H9 (cell line): ENCODE data around the gene AMER1. TPM values are rescaled to one million over a fixed set of nuclear protein-coding genes. Genes with fewer than 3 reads are reported as not detected.
"Not testable (repeated sequence)": the region's sequence is repeated elsewhere in the genome, so short reads cannot be mapped to it uniquely, and the experiment has no call there.

Experiments
- DNase-seq: peaks from one replicate; pipeline ENCODE4 v3.0.0-alpha.2; 2017
- H2AFZ ChIP-seq: one replicate; pipeline ENCODE4 v1.6.1; 2013; ENCODE audit warnings: mild to moderate bottlenecking, low read length, control low read depth, moderate library complexity
- H2AK5ac ChIP-seq: 2 replicates; pipeline ENCODE4 v1.6.1; 2013; ENCODE audit warnings: low read length, control low read depth, mixed read lengths; ENCODE audit not compliant: insufficient read length
- H2BK120ac ChIP-seq: one replicate; pipeline ENCODE4 v1.6.1; 2013; ENCODE audit warnings: low read depth, mild to moderate bottlenecking, low read length, control low read depth, inconsistent platforms; ENCODE audit not compliant: poor library complexity, severe bottlenecking
- H2BK12ac ChIP-seq: 2 replicates; pipeline ENCODE4 v1.6.1; 2013; ENCODE audit warnings: low read length, control low read depth, mixed read lengths, low read depth; ENCODE audit not compliant: insufficient read length
- H2BK15ac ChIP-seq: 2 replicates; pipeline ENCODE4 v1.6.1; 2013; ENCODE audit warnings: low read depth, low read length, control low read depth
- H2BK20ac ChIP-seq: one replicate; pipeline ENCODE4 v1.6.1; 2013; ENCODE audit warnings: low read depth, mild to moderate bottlenecking, low read length, control low read depth, inconsistent platforms; ENCODE audit not compliant: poor library complexity, severe bottlenecking
- H2BK5ac ChIP-seq: 2 replicates; pipeline ENCODE4 v1.6.1; 2013; ENCODE audit warnings: low read length, control low read depth, mixed read lengths; ENCODE audit not compliant: insufficient read length
- H3K14ac ChIP-seq: 2 replicates; pipeline ENCODE4 v1.6.1; 2013; ENCODE audit warnings: low read length, control low read depth; ENCODE audit not compliant: insufficient read depth
- H3K18ac ChIP-seq: 2 replicates; pipeline ENCODE4 v1.6.1; 2013; ENCODE audit warnings: low read depth, mild to moderate bottlenecking, mixed read lengths, low read length, control low read depth; ENCODE audit not compliant: insufficient read length
- H3K23ac ChIP-seq: 2 replicates; pipeline ENCODE4 v1.6.1; 2013; ENCODE audit warnings: low read length, control low read depth, mixed read lengths, low read depth; ENCODE audit not compliant: insufficient read length
- H3K23me2 ChIP-seq: 2 replicates; pipeline ENCODE4 v1.6.1; 2013; ENCODE audit warnings: low read depth, mild to moderate bottlenecking, mixed read lengths, low read length, control low read depth; ENCODE audit not compliant: insufficient read length, poor library complexity, severe bottlenecking
- H3K27ac ChIP-seq: 2 replicates; pipeline ENCODE4 v1.5.1; 2013; ENCODE audit warnings: low read length, control low read depth, mixed read lengths, low read depth; ENCODE audit not compliant: insufficient read length
- H3K27me3 ChIP-seq: 2 replicates; pipeline ENCODE4 v1.6.1; 2013; ENCODE audit warnings: low read length, control low read depth, inconsistent platforms; ENCODE audit not compliant: insufficient read depth
- H3K4ac ChIP-seq: 2 replicates; pipeline ENCODE4 v1.6.1; 2013; ENCODE audit warnings: low read depth, mild to moderate bottlenecking, control low read depth, inconsistent platforms, low read length, moderate library complexity
- H3K4me1 ChIP-seq: 2 replicates; pipeline ENCODE4 v1.6.1; 2013; ENCODE audit warnings: low read length, control low read depth, inconsistent platforms; ENCODE audit not compliant: insufficient read depth
- H3K4me2 ChIP-seq: 2 replicates; pipeline ENCODE4 v1.6.1; 2013; ENCODE audit warnings: low read length, control low read depth, mixed read lengths; ENCODE audit not compliant: insufficient read length, insufficient read depth
- H3K56ac ChIP-seq: 2 replicates; pipeline ENCODE4 v1.6.1; 2013; ENCODE audit warnings: low read depth, mild to moderate bottlenecking, mixed read lengths, low read length, control low read depth; ENCODE audit not compliant: insufficient read length
- H3K79me1 ChIP-seq: 2 replicates; pipeline ENCODE4 v1.6.1; 2013; ENCODE audit warnings: low read depth, mild to moderate bottlenecking, moderate library complexity, low read length, control low read depth, inconsistent platforms; ENCODE audit not compliant: insufficient read depth, poor library complexity, severe bottlenecking
- H3K79me2 ChIP-seq: 2 replicates; pipeline ENCODE4 v1.6.1; 2013; ENCODE audit warnings: low read length, control low read depth, inconsistent platforms; ENCODE audit not compliant: insufficient read depth
- H3K9ac ChIP-seq: 2 replicates; pipeline ENCODE4 v1.6.1; 2013; ENCODE audit warnings: low read length, control low read depth, mixed read lengths; ENCODE audit not compliant: insufficient read length; ENCODE audit errors: extremely low read depth
- H3K9me3 ChIP-seq: one replicate; pipeline ENCODE4 v1.6.1; 2013; ENCODE audit warnings: low read depth, low read length, inconsistent platforms; ENCODE audit not compliant: control insufficient read depth
- H3T11ph ChIP-seq: one replicate; pipeline ENCODE4 v1.6.1; 2013; ENCODE audit warnings: mild to moderate bottlenecking, low read length, control low read depth, inconsistent platforms
- H4K20me1 ChIP-seq: one replicate; pipeline ENCODE4 v1.6.1; 2013; ENCODE audit not compliant: control insufficient read depth, insufficient read length, insufficient read depth
- H4K5ac ChIP-seq: 2 replicates; pipeline ENCODE4 v1.6.1; 2013; ENCODE audit warnings: low read depth, mild to moderate bottlenecking, mixed read lengths, low read length, control low read depth; ENCODE audit not compliant: insufficient read length
- H4K8ac ChIP-seq: replicated peaks from 2 replicates; pipeline ENCODE4 v1.6.1; 2013; ENCODE audit warnings: low read length, control low read depth, mixed read lengths, low read depth; ENCODE audit not compliant: insufficient read length
- H4K91ac ChIP-seq: 2 replicates; pipeline ENCODE4 v1.6.1; 2013; ENCODE audit warnings: low read depth, mild to moderate bottlenecking, moderate library complexity, mixed read lengths, low read length, control low read depth; ENCODE audit not compliant: insufficient read length
- H3K27ac Mint-ChIP-seq, 3 experiments: 2 replicates in 2 of 3; 3 replicates in 1 of 3; pipeline ENCODE4 v1.8.0; 2020 to 2021; ENCODE audit warnings: mixed read lengths in 3 of 3, mild to moderate bottlenecking in 1 of 3, moderate library complexity in 1 of 3
- H3K27me3 Mint-ChIP-seq: 2 replicates; pipeline ENCODE4 v1.8.0; 2021; ENCODE audit warnings: low read depth, mild to moderate bottlenecking, moderate library complexity, mixed read lengths
- H3K36me3 Mint-ChIP-seq, 3 experiments: 2 replicates in 2 of 3; 3 replicates in 1 of 3; pipeline ENCODE4 v1.8.0; 2020 to 2021; ENCODE audit warnings: low read depth in 3 of 3, mixed read lengths in 3 of 3; ENCODE audit not compliant: insufficient read depth in 1 of 3
- H3K4me1 Mint-ChIP-seq, 2 experiments: 2 replicates each; pipeline ENCODE4 v1.8.0; 2020; ENCODE audit warnings: mixed read lengths in 2 of 2
- H3K4me3 Mint-ChIP-seq, 2 experiments: 2 replicates in 1 of 2; 3 replicates in 1 of 2; pipeline ENCODE4 v1.8.0; 2020 to 2021; ENCODE audit warnings: mild to moderate bottlenecking in 2 of 2, mixed read lengths in 2 of 2, moderate library complexity in 1 of 2
- H3K9me3 Mint-ChIP-seq, 2 experiments: 2 replicates in 1 of 2; 3 replicates in 1 of 2; pipeline ENCODE4 v1.8.0; 2020; ENCODE audit warnings: mild to moderate bottlenecking in 2 of 2, mixed read lengths in 2 of 2, moderate library complexity in 1 of 2
- CTCF ChIP-seq: fragments of 200-600 bp; sonication (generic); conservative IDR thresholded peaks from 3 replicates; pipeline ENCODE4 v1.8.0; 2021; ENCODE audit warnings: antibody characterized with exemption, mild to moderate bottlenecking
- total RNA-seq: library from RNA; stranded (reverse); gene quantifications from 2 replicates; pipeline ENCODE4 v1.2.1, GENCODE V29; 2021

Gene AMER1
- total RNA-seq, 1 experiment from 2014 or later = 6.2 TPM

DNA sequence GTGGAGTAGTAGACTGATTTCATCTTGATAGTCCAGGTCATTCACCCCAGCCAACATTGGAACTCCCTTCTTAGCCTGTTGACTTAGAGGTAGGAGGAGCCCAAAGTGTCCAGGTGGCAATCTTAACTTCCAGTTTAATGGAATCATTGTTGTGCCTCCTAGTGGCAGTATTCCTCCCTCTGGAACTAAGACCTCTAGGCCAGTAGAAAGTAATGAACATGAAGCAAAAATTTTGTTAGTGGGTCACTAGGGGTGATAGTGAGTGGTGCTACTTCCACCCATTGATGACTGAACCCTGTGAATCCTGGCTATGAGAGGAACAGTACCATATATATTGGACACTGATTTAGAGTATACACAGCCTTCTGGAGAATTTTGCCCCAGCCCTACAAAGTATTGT is 8.5 kb upstream of the AMER1 start:
- H3K4me1 Mint-ChIP-seq = not testable (repeated sequence)

More for the DNA sequence above, 8.5 kb upstream of the AMER1 start:
- not testable (repeated sequence) for H3K36me3 Mint-ChIP-seq, H4K20me1 ChIP-seq, H2BK15ac ChIP-seq, H3K18ac ChIP-seq, H3K4me3 Mint-ChIP-seq, H3K27ac Mint-ChIP-seq, DNase-seq, H2BK120ac ChIP-seq, H4K8ac ChIP-seq, H3K23me2 ChIP-seq, H3K14ac ChIP-seq, H2AFZ ChIP-seq, H3K9ac ChIP-seq, H3K79me2 ChIP-seq, H3T11ph ChIP-seq, H2BK5ac ChIP-seq, H2AK5ac ChIP-seq, H4K91ac ChIP-seq, H3K4ac ChIP-seq, H3K56ac ChIP-seq, H4K5ac ChIP-seq, H3K27me3 Mint-ChIP-seq, H3K4me1 ChIP-seq, H2BK12ac ChIP-seq, H3K27ac ChIP-seq, H3K4me2 ChIP-seq, H3K27me3 ChIP-seq, H3K23ac ChIP-seq, H3K79me1 ChIP-seq, H2BK20ac ChIP-seq
- H3K9me3 ChIP-seq = peaks cover 22% of the 10 kb centered on the region
- peak; percentile 50; the same call in 2 of the 3 replicates for TF ChIP-seq CTCF
- H3K9me3 Mint-ChIP-seq = peaks cover 49 to 54% of the 10 kb centered on the region in 2 experiments
